HepG2 (cell line): ENCODE data around the gene FBXW8. TPM values are rescaled to one million over a fixed set of nuclear protein-coding genes. Genes with fewer than 3 reads are reported as not detected.
A peak's percentile ranks its signal among the peaks of the same experiment; 100 is the strongest.

Source experiments
- BCL6 ChIP-seq: IDR thresholded peaks from 2 replicates; pipeline ENCODE4 v1.6.1; 2016; ENCODE audit warnings: missing genetic modification reagents, missing compliant biosample characterization
- FOXK1 ChIP-seq: sonication (generic); formaldehyde crosslinking; IDR thresholded peaks from 2 replicates; pipeline ENCODE4 v1.4.0; 2020; ENCODE audit warnings: low read depth, missing genetic modification reagents, borderline replicate concordance
- GTF3A ChIP-seq: sonication (generic); formaldehyde crosslinking; conservative IDR thresholded peaks from 2 replicates; pipeline ENCODE4 v1.4.0; 2020; ENCODE audit warnings: mild to moderate bottlenecking, missing genetic modification reagents
- MATR3 ChIP-seq: sonication (generic); formaldehyde crosslinking; IDR thresholded peaks from 2 replicates; pipeline ENCODE4 v1.4.0; 2020; ENCODE audit warnings: missing genetic modification reagents
- MBNL3 ChIP-seq: fragments of 250-450 bp; sonication (Bioruptor Pico); conservative IDR thresholded peaks from 2 replicates; pipeline ENCODE4 v1.8.0; 2022; ENCODE audit warnings: mild to moderate bottlenecking, inconsistent platforms
- MEIS1 ChIP-seq: sonication (generic); formaldehyde crosslinking; IDR thresholded peaks from 2 replicates; pipeline ENCODE4 v1.9.0; 2021; ENCODE audit warnings: mild to moderate bottlenecking, missing genetic modification reagents, moderate library complexity, borderline replicate concordance
- NAIF1 ChIP-seq: sonication (generic); formaldehyde crosslinking; IDR thresholded peaks from 2 replicates; pipeline ENCODE4 v1.5.0; 2020; ENCODE audit warnings: mild to moderate bottlenecking, missing genetic modification reagents, borderline replicate concordance
- NFE2L1 ChIP-seq: sonication (generic); formaldehyde crosslinking; IDR thresholded peaks from 2 replicates; pipeline ENCODE4 v1.4.0; 2020; ENCODE audit warnings: missing genetic modification reagents, mild to moderate bottlenecking, borderline replicate concordance
- REL ChIP-seq: sonication (generic); formaldehyde crosslinking; conservative IDR thresholded peaks from 2 replicates; pipeline ENCODE4 v1.8.0; 2022; ENCODE audit warnings: mild to moderate bottlenecking, missing genetic modification reagents, moderate library complexity
- RFXANK ChIP-seq: IDR thresholded peaks from 2 replicates; pipeline ENCODE4 v1.6.1; 2016
- RXRA ChIP-seq: sonication (generic); formaldehyde crosslinking; IDR thresholded peaks from 2 replicates; pipeline ENCODE4 v1.5.1; 2020; ENCODE audit warnings: missing genetic modification reagents
- SMARCE1 ChIP-seq: fragments of 450-650 bp; IDR thresholded peaks from 2 replicates; pipeline ENCODE4 v1.6.1; 2017; ENCODE audit warnings: borderline replicate concordance
- SP2 ChIP-seq: sonication (generic); formaldehyde crosslinking; IDR thresholded peaks from 2 replicates; pipeline ENCODE4 v1.5.1; 2020; ENCODE audit warnings: mild to moderate bottlenecking, missing genetic modification reagents
- STAT5B ChIP-seq: sonication (generic); formaldehyde crosslinking; IDR thresholded peaks from 2 replicates; pipeline ENCODE4 v1.4.0; 2020; ENCODE audit warnings: missing genetic modification reagents
- SYNCRIP ChIP-seq: fragments of 200-400 bp; formaldehyde crosslinking; IDR thresholded peaks from 2 replicates; pipeline ENCODE4 v1.6.1; 2018; ENCODE audit warnings: mild to moderate bottlenecking, low read depth, low read length; ENCODE audit not compliant: insufficient read depth
- ZEB1 ChIP-seq: IDR thresholded peaks from 2 replicates; pipeline ENCODE4 v1.6.1; 2012; ENCODE audit warnings: mild to moderate bottlenecking, low read depth, inconsistent platforms; ENCODE audit not compliant: insufficient replicate concordance
- ZNF207 ChIP-seq: fragments of 450-650 bp; IDR thresholded peaks from 2 replicates; pipeline ENCODE4 v1.6.1; 2016; ENCODE audit warnings: antibody characterized with exemption, borderline replicate concordance
- ZNF30 ChIP-seq: sonication (generic); formaldehyde crosslinking; IDR thresholded peaks from 2 replicates; pipeline ENCODE4 v1.5.0; 2020; ENCODE audit warnings: mild to moderate bottlenecking, missing genetic modification reagents
- ZNF446 ChIP-seq: sonication (generic); formaldehyde crosslinking; IDR thresholded peaks from 2 replicates; pipeline ENCODE4 v1.5.0; 2020; ENCODE audit warnings: mild to moderate bottlenecking, missing genetic modification reagents
- ZNF768 ChIP-seq: sonication (generic); formaldehyde crosslinking; IDR thresholded peaks from 2 replicates; pipeline ENCODE4 v1.4.0; 2020; ENCODE audit warnings: missing genetic modification reagents
- polyA plus RNA-seq, 8 experiments: library from polyadenylated mRNA; depleted of rRNA in 3 of 8; stranded (reverse) in 7 of 8; unstranded in 1 of 8; fragments of >200 nt; fragmentation: Illumina TruSeq in 4 of 8; extraction: Trizol in 4 of 8; gene quantifications; 2 replicates each; pipeline versions ENCODE4 v1.2.1 to v1.2.3, GENCODE V29; 2011 to 2016; ENCODE audit warnings: low read depth in 4 of 8, missing spikeins in 1 of 8, mixed read lengths in 1 of 8; ENCODE audit not compliant: insufficient read depth in 1 of 8
- total RNA-seq, 5 experiments: library from RNA; depleted of rRNA; stranded (reverse); fragments of >200 nt; fragmentation: Illumina TruSeq; extraction: Trizol; gene quantifications; 2 replicates each; pipeline ENCODE4 v1.2.3, GENCODE V29; 2016; ENCODE audit warnings: low read depth in 1 of 5
- TF ChIP-seq, protein P1 (sequence below): IDR thresholded peaks from 2 replicates; pipeline ENCODE4 v1.6.1; 2016; ENCODE audit warnings: low read depth, borderline replicate concordance
- TF ChIP-seq, protein P2 (sequence below): sonication (generic); formaldehyde crosslinking; IDR thresholded peaks from 2 replicates; pipeline ENCODE4 v1.8.0; 2022; ENCODE audit warnings: mild to moderate bottlenecking, missing genetic modification reagents, moderate library complexity
- TF ChIP-seq, protein P3 (sequence below): sonication (generic); formaldehyde crosslinking; IDR thresholded peaks from 2 replicates; pipeline ENCODE4 v1.4.0; 2020; ENCODE audit warnings: missing genetic modification reagents
- TF ChIP-seq, protein P4 (sequence below), 2 experiments: sonication (generic) in 1 of 2; formaldehyde crosslinking in 1 of 2; IDR thresholded peaks; 2 replicates each; pipeline versions ENCODE4 v1.4.0 to v1.6.1; 2016 to 2020; ENCODE audit warnings: borderline replicate concordance in 1 of 2, low read depth in 1 of 2, mild to moderate bottlenecking in 1 of 2, missing genetic modification reagents in 1 of 2

FBXW8 gene
- total and polyA plus RNA-seq, 2 of the 13 experiments (the other 11 are each of a cell fraction or from before 2014, with no cell fraction given): 5.1 to 5.9 TPM

DNA sequence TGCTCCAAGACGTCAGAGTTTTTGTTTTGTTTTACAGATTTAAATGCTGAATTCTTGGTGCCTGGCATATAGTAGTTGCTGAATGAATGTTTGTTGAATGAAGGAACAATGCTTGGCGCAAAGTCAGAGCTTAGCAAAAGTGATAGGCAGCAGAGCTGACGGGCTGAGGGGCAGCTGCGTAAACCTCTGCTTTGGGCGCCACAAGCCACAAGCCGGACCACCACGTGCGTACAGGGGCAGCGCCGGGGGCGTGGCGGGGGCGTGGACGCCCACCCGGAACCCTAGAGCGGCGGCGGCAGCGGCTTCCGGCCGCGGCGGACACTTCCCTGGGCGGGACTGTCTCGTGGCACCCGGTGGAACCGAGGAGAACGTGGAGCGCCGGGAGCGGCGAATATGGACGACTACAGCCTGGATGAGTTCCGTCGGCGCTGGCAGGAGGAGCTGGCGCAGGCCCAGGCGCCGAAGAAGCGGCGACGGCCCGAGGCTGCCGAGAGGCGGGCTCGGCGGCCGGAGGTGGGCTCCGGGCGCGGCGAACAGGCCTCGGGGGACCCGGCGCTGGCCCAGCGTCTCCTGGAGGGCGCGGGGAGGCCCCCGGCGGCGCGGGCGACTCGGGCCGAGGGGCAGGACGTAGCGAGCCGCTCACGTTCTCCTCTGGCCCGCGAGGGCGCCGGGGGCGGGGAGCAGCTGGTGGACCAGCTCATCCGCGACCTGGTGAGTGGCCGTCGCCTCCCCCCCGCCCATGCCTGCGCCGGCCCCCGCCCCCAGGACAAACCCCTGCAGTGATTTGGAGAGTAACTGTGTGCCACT lies at the start of gene FBXW8 (continued):
- TF ChIP-seq, protein P1, sequence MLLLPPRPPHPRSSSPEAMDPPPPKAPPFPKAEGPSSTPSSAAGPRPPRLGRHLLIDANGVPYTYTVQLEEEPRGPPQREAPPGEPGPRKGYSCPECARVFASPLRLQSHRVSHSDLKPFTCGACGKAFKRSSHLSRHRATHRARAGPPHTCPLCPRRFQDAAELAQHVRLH (CRISPR knock-in tag): peak; percentile 43; the same call in 1 of the 2 replicates
- TF ChIP-seq, protein P2, sequence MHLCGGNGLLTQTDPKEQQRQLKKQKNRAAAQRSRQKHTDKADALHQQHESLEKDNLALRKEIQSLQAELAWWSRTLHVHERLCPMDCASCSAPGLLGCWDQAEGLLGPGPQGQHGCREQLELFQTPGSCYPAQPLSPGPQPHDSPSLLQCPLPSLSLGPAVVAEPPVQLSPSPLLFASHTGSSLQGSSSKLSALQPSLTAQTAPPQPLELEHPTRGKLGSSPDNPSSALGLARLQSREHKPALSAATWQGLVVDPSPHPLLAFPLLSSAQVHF (CRISPR knock-in tag): peak; percentile 85
- TF ChIP-seq, protein P3, sequence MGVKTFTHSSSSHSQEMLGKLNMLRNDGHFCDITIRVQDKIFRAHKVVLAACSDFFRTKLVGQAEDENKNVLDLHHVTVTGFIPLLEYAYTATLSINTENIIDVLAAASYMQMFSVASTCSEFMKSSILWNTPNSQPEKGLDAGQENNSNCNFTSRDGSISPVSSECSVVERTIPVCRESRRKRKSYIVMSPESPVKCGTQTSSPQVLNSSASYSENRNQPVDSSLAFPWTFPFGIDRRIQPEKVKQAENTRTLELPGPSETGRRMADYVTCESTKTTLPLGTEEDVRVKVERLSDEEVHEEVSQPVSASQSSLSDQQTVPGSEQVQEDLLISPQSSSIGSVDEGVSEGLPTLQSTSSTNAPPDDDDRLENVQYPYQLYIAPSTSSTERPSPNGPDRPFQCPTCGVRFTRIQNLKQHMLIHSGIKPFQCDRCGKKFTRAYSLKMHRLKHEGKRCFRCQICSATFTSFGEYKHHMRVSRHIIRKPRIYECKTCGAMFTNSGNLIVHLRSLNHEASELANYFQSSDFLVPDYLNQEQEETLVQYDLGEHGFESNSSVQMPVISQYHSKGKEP (CRISPR knock-in tag): no peak
- TF ChIP-seq RXRA (peak; percentile 69; the same call in 1 of the 2 replicates), NAIF1 (CRISPR knock-in tag) (no peak), SYNCRIP (no peak), FOXK1 (CRISPR knock-in tag) (peak; percentile 69), GTF3A (CRISPR knock-in tag) (no peak), RFXANK (CRISPR knock-in tag) (no peak), ZEB1 (no peak), NFE2L1 (CRISPR knock-in tag) (no peak), MBNL3 (no peak), SMARCE1 (no peak), ZNF446 (CRISPR knock-in tag) (no peak), ZNF30 (no peak), BCL6 (CRISPR knock-in tag) (no peak), STAT5B (CRISPR knock-in tag) (no peak), SP2 (CRISPR knock-in tag) (peak; percentile 49; the same call in 1 of the 2 replicates), REL (CRISPR knock-in tag) (peak; percentile 78; the same call in 1 of the 2 replicates), MEIS1 (CRISPR knock-in tag) (no peak), MATR3 (no peak), ZNF207 (no peak), ZNF768 (CRISPR knock-in tag) (peak; percentile 82; the same call in 1 of the 2 replicates)
- TF ChIP-seq, protein P4, sequence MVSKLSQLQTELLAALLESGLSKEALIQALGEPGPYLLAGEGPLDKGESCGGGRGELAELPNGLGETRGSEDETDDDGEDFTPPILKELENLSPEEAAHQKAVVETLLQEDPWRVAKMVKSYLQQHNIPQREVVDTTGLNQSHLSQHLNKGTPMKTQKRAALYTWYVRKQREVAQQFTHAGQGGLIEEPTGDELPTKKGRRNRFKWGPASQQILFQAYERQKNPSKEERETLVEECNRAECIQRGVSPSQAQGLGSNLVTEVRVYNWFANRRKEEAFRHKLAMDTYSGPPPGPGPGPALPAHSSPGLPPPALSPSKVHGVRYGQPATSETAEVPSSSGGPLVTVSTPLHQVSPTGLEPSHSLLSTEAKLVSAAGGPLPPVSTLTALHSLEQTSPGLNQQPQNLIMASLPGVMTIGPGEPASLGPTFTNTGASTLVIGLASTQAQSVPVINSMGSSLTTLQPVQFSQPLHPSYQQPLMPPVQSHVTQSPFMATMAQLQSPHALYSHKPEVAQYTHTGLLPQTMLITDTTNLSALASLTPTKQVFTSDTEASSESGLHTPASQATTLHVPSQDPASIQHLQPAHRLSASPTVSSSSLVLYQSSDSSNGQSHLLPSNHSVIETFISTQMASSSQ (IDR thresholded peaks at IDR 0.05; ENCODE audit: low read depth): no peak
- TF ChIP-seq, protein P4 (CRISPR knock-in tag; IDR thresholded peaks at IDR 0.05; ENCODE audit: borderline replicate concordance): peak; percentile 63; the same call in 1 of the 2 replicates
